ENCODE data around the gene ELFN1. TPM values are rescaled to one million over a fixed set of nuclear protein-coding genes. Genes with fewer than 3 reads are reported as not detected.

The ELFN1 gene
- total RNA-seq, 1 experiment from 2014 or later = 0.69 TPM

DNA sequence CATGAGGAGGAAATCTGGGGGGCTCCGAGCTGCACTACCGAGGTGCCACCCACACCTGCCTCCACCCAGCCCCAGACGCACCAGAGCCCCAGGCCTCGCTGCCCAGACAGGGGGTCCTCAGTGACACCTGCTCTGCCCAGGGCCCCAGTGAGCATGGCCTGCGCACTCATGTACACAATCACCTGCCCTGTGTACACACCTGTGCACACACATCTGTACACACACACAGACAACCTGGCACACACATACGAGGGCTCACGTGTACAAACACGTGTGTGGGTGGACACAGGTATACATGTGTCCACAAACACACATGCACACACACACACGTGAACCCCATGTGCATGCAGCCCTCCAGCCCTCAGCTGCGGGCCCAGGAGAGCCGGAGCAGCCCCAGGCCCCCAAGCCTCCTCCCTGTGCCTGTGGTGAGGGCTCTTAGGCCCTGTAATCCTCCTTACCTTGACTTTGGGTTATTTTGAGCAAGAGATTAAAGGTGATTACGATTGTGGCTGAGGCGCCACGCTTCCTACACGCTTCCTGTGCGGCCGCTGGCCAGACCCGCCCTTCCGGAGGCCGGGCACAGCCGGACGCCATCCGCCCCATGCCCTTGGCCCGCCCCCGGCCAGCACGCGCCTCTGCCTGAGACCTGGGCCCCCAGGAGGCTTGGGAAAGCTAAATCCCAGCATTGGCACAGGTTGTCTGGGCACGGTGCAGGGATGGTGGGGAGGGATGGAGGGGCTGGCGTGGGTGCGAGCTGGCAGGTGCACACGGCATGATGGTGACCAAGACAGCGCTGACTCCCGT, 71.9 kb downstream of the ELFN1 start:
- Histone ChIP-seq H3K9ac (ENCODE audit: low read length) (peak overlapping the region; percentile 77), H3K4me2 (ENCODE audit: low read length) (peak overlapping the region; percentile 94), H3F3A (ENCODE audit: low read length, unreplicated experiment) (no peaks in the 10 kb centered on the region), H3K4me3 (ENCODE audit: low read length) (peak overlapping the region; percentile 82), H3K9me3 (ENCODE audit: low read length) (no peaks in the 10 kb centered on the region), H3K36me3 (ENCODE audit: low read depth, low read length) (no peaks in the 10 kb centered on the region), H3K27me3 (ENCODE audit: low read length) (no peaks in the 10 kb centered on the region), H3K79me2 (ENCODE audit: low read length) (peaks cover 13% of the 10 kb centered on the region), H2AFZ (ENCODE audit: low read length) (peak overlapping the region; percentile 81), H3K9me2 (replicated peaks; ENCODE audit: low read length) (no peaks in the 10 kb centered on the region), H3K27ac (ENCODE audit: low read length) (peak overlapping the region; percentile 36), H3K4me1 (ENCODE audit: insufficient read depth, low read length) (peaks cover 20% of the 10 kb centered on the region), H4K20me1 (ENCODE audit: low read length) (no peaks in the 10 kb centered on the region)
- intact Hi-C loops (cut with micrococcal nuclease) = no loop called here
- peak; percentile 82 for ATAC-seq
- no peak for TF ChIP-seq EZH2 (IDR thresholded peaks at IDR 0.05; ENCODE audit: low read length, unreplicated experiment)
- peak; percentile 72; the same call in 1 of the 2 replicates for TF ChIP-seq EZH2phosphoT487 (IDR thresholded peaks at IDR 0.05; ENCODE audit: borderline replicate concordance, low read length)
- DNase-seq = peak; percentile 68
- POLR2A ChIA-PET (ENCODE audit: unreplicated experiment) = no interaction called here
- CTCF ChIA-PET = no interaction called here
- TSS peak; percentile 93 for BruUV-seq (replicated peaks)

DNA sequence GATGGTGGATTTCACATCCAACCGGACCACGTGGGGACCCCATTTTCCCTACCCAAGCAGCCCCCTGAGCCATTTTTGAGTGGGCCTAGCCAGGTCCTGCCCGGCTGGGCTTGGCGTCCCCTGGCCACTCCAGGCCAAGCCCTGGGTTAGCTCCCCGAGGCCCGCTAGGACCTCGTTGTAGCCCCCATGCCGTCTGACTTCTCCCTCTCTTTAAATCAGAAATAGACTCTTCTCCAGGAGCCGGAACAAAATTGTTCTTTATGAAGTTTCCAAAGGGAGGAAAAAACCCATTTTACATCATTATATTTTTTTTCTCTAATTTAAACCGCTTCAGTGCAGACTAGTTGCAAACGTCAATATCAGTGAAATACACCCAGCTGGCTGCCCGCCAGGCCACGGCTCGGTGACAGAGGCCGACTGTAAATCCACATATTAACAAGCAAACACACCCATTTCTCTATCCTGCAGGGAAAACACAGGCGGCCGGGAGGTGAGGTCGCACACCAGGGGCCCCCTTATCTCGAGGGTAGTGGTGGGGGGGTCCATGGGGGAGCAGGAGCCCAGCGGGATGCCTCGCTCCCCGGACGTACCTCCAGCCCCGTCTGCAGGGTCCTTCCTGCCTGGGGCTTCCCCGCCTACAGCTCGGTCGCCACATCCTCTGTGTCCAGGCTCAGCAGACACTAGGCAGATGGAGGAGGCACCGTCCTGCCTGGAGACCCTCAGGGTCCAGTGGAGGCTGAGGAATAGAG, 72.7 kb downstream of the ELFN1 start:
- Histone ChIP-seq H3K36me3 (ENCODE audit: low read depth, low read length) (no peaks in the 10 kb centered on the region), H3K27me3 (ENCODE audit: low read length) (no peaks in the 10 kb centered on the region), H3K4me3 (ENCODE audit: low read length) (peak overlapping the region; percentile 82), H2AFZ (ENCODE audit: low read length) (peak overlapping the region; percentile 81), H3K9me2 (replicated peaks; ENCODE audit: low read length) (no peaks in the 10 kb centered on the region), H3K79me2 (ENCODE audit: low read length) (peaks cover 13% of the 10 kb centered on the region), H3K27ac (ENCODE audit: low read length) (peak overlapping the region; percentile 22; the same call in 1 of the 2 replicates), H3K9ac (ENCODE audit: low read length) (peak overlapping the region; percentile 77), H3K4me2 (ENCODE audit: low read length) (peak overlapping the region; percentile 94), H3K4me1 (ENCODE audit: insufficient read depth, low read length) (peaks cover 24% of the 10 kb centered on the region), H4K20me1 (ENCODE audit: low read length) (no peaks in the 10 kb centered on the region), H3F3A (ENCODE audit: low read length, unreplicated experiment) (no peaks in the 10 kb centered on the region), H3K9me3 (ENCODE audit: low read length) (no peaks in the 10 kb centered on the region)
- intact Hi-C loops (cut with micrococcal nuclease) = no loop called here
- POLR2A ChIA-PET (ENCODE audit: unreplicated experiment) = no interaction called here
- ATAC-seq (peak; percentile 58), DNase-seq (peak; percentile 67)
- TF ChIP-seq, protein P1, sequence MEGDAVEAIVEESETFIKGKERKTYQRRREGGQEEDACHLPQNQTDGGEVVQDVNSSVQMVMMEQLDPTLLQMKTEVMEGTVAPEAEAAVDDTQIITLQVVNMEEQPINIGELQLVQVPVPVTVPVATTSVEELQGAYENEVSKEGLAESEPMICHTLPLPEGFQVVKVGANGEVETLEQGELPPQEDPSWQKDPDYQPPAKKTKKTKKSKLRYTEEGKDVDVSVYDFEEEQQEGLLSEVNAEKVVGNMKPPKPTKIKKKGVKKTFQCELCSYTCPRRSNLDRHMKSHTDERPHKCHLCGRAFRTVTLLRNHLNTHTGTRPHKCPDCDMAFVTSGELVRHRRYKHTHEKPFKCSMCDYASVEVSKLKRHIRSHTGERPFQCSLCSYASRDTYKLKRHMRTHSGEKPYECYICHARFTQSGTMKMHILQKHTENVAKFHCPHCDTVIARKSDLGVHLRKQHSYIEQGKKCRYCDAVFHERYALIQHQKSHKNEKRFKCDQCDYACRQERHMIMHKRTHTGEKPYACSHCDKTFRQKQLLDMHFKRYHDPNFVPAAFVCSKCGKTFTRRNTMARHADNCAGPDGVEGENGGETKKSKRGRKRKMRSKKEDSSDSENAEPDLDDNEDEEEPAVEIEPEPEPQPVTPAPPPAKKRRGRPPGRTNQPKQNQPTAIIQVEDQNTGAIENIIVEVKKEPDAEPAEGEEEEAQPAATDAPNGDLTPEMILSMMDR (conservative IDR thresholded peaks at IDR 0.05; ENCODE audit: low read depth, low read length) = no peak
- TF ChIP-seq EZH2phosphoT487 (IDR thresholded peaks at IDR 0.05; ENCODE audit: borderline replicate concordance, low read length) (no peak), EZH2 (IDR thresholded peaks at IDR 0.05; ENCODE audit: low read length, unreplicated experiment) (no peak)
- no TSS peak for BruUV-seq (replicated peaks)
- CTCF ChIA-PET = interaction anchor here (0.5 kb wide), 1 partner anchor 16 kb away, joined by 7 read pairs; no protein-coding TSS in a partner anchor

DNA sequence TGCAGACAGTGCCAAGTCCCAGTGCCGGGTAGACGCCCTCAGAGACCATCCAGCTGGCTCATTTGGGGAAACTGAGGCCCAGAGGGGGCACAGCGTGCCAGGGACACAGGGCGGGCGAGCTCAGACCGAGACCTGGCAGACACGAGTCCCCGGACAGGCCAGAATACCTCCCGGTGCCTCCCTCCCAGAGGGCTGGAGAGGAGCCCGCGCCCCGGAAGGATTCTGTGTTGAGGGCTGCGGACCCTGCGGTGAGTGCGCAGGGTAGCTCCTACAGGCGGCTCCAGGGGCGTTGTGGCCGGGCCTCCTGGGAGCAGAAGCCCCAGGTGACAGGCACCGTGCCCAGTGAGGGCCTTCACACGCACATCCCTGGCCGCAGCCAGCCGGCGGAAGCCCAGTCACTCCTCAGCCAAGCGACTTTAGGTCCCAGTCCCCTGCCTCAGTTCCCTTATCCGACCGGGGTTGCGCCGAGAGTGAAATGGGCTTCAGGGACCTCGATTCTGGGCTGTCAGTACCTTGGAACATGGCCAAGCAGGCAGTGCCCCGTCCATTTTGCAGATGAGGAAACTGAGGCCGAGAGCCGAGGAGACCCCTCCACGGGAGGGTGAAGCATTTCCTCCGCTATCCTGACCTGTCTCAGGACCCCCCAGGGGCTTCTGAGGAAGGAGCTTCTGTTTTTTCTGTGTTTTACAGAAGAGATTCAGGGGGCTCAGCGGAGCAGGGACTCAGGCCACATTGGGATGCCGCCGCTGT, 73.6 kb downstream of the ELFN1 start:
- peaks cover 13% of the 10 kb centered on the region for H3K79me2 ChIP-seq (ENCODE audit: low read length)
- intact Hi-C loops (cut with micrococcal nuclease) = no loop called here
- peak overlapping the region; percentile 82 for H3K4me3 ChIP-seq (ENCODE audit: low read length)
- H3K9me3 ChIP-seq (ENCODE audit: low read length) = no peaks in the 10 kb centered on the region
- no peaks in the 10 kb centered on the region for H3K36me3 ChIP-seq (ENCODE audit: low read depth, low read length)
- DNase-seq (no peak), ATAC-seq (0 out of 2 replicates have a peak, but pooled peaks have one; percentile 1)
- H3K4me1 ChIP-seq (ENCODE audit: insufficient read depth, low read length) = peaks cover 31% of the 10 kb centered on the region
- no peak overlapping the region for H3K27ac ChIP-seq (ENCODE audit: low read length)
- CTCF ChIA-PET = no interaction called here
- no peaks in the 10 kb centered on the region for H3F3A ChIP-seq (ENCODE audit: low read length, unreplicated experiment)
- H3K27me3 ChIP-seq (ENCODE audit: low read length) = no peaks in the 10 kb centered on the region; the same call in 1 of the 2 replicates
- TF ChIP-seq, protein P1 (conservative IDR thresholded peaks at IDR 0.05; ENCODE audit: low read depth, low read length) = no peak
- TF ChIP-seq EZH2phosphoT487 (IDR thresholded peaks at IDR 0.05; ENCODE audit: borderline replicate concordance, low read length) (no peak), EZH2 (IDR thresholded peaks at IDR 0.05; ENCODE audit: low read length, unreplicated experiment) (no peak)
- POLR2A ChIA-PET (ENCODE audit: unreplicated experiment) = no interaction called here
- no peaks in the 10 kb centered on the region for H4K20me1 ChIP-seq (ENCODE audit: low read length)
- H3K9me2 ChIP-seq (replicated peaks; ENCODE audit: low read length) = no peaks in the 10 kb centered on the region
- peak overlapping the region; percentile 81 for H2AFZ ChIP-seq (ENCODE audit: low read length)
- H3K4me2 ChIP-seq (ENCODE audit: low read length) = peak overlapping the region; percentile 94
- H3K9ac ChIP-seq (ENCODE audit: low read length) = no peak overlapping the region
- BruUV-seq (replicated peaks) = no TSS peak
